ENCODE data around the gene KIRREL3. TPM values are rescaled to one million over a fixed set of nuclear protein-coding genes. Genes with fewer than 3 reads are reported as not detected.
A peak's percentile ranks its signal among the peaks of the same experiment; 100 is the strongest.

The KIRREL3 gene
- polyA plus RNA-seq, 1 of the 3 experiments (the other 2 are of a cell fraction) = 3.7 TPM

- H3K4me2 ChIP-seq = peak overlapping the region; percentile 81; the same call in 1 of the 2 replicates
- peaks cover 9 to 26% of the 10 kb centered on the region in 2 experiments; a peak in 3 of 4 replicates for H3K4me1 ChIP-seq (ENCODE audit: control insufficient read depth in 1 of 2, insufficient read depth in 2 of 2, low read depth in 1 of 2, low read length in 1 of 2)
Measured at GRCh38 chr11:126997641-126998040, 2.9 kb downstream of the KIRREL3 start.

GRCh38 chr11:126997196-126997595 is 3.4 kb downstream of the KIRREL3 start:
- H4K20me1 ChIP-seq (ENCODE audit: insufficient read depth) = no peaks in the 10 kb centered on the region
- H3K79me2 ChIP-seq (ENCODE audit: insufficient read depth) = peaks cover 66% of the 10 kb centered on the region
- peak overlapping the region; percentile 14; the same call in 1 of the 2 replicates for H3K9ac ChIP-seq
- 62% methylated on average over 5 of the region's 5 CpGs for WGBS (ENCODE audit: low lambda C conversion rate)
- H3K4me1 ChIP-seq (ENCODE audit: control insufficient read depth in 1 of 2, insufficient read depth in 2 of 2, low read depth in 1 of 2, low read length in 1 of 2) = peaks cover 9 to 26% of the 10 kb centered on the region in 2 experiments; a peak in 3 of 4 replicates
- CTCF ChIA-PET = interaction anchor here (1.9 to 15.4 kb wide), 2 partner anchors 279 to 390 kb away, joined by 5 to 233 read pairs; no protein-coding TSS in a partner anchor
- no peak for DNase-seq
- POLR2A ChIA-PET = no interaction called here
- no peaks in the 10 kb centered on the region for H3K9me2 ChIP-seq
- H3K4me3 ChIP-seq (ENCODE audit: low read depth in 2 of 2, low read length in 1 of 2) = no peak overlapping the region; a peak in 1 of 4 replicates
- no peaks in the 10 kb centered on the region for H3K36me3 ChIP-seq (replicated peaks in 1 of 2; ENCODE audit: control insufficient read depth in 1 of 2, insufficient read depth in 2 of 2, low read length in 1 of 2)
- no peaks in the 10 kb centered on the region for H3K27me3 ChIP-seq (ENCODE audit: insufficient read depth)
- H3K4me2 ChIP-seq = peak overlapping the region; percentile 81; the same call in 1 of the 2 replicates
- peaks cover 28% of the 10 kb centered on the region for H3F3A ChIP-seq (replicated peaks; ENCODE audit: insufficient read depth)
- no peak overlapping the region for H3K27ac ChIP-seq (ENCODE audit: low read depth in 2 of 2, low read length in 1 of 2)
- no peak overlapping the region for H2AFZ ChIP-seq (ENCODE audit: low read depth)
- no peaks in the 10 kb centered on the region for H3K9me3 ChIP-seq
- TF ChIP-seq GATA2 (CRISPR knock-in tag; IDR thresholded peaks at IDR 0.05) = no peak
- no peak for TF ChIP-seq JUND (IDR thresholded peaks at IDR 0.05)
- TF ChIP-seq FOXM1 (IDR thresholded peaks at IDR 0.05; ENCODE audit: low read depth) = no peak
- no peak for TF ChIP-seq GABPA (IDR thresholded peaks at IDR 0.05; ENCODE audit: low read depth)
- TF ChIP-seq POLR2AphosphoS5 (IDR thresholded peaks at IDR 0.05; ENCODE audit: low read depth, low read length) = no peak
- TF ChIP-seq FOSL2 (IDR thresholded peaks at IDR 0.05; ENCODE audit: borderline replicate concordance, low read depth) = no peak
- TF ChIP-seq SMC3 (IDR thresholded peaks at IDR 0.05; ENCODE audit: low read depth, low read length) = no peak
- no peak for TF ChIP-seq EZH2phosphoT487 (IDR thresholded peaks at IDR 0.05; ENCODE audit: borderline replicate concordance, low read depth)
- no peak for TF ChIP-seq PBX3 (IDR thresholded peaks at IDR 0.05)
- TF ChIP-seq REST (IDR thresholded peaks at IDR 0.05; ENCODE audit: low read depth, low read length) = no peak
- TF ChIP-seq MXI1 (IDR thresholded peaks at IDR 0.05; ENCODE audit: low read depth, low read length) = no peak

More at GRCh38 chr11:126997641-126998040, 2.9 kb downstream of the KIRREL3 start:
- peak; percentile 21; the same call in 1 of the 2 replicates for TF ChIP-seq REST (IDR thresholded peaks at IDR 0.05; ENCODE audit: low read depth, low read length)
- no peak for TF ChIP-seq ELF1 (IDR thresholded peaks at IDR 0.05)
- Histone ChIP-seq H3K4me3 (ENCODE audit: low read depth in 2 of 2, low read length in 1 of 2) (no peak overlapping the region; a peak in 1 of 4 replicates), H2AFZ (ENCODE audit: low read depth) (no peak overlapping the region), H3K27me3 (ENCODE audit: insufficient read depth) (no peaks in the 10 kb centered on the region), H3K27ac (ENCODE audit: low read depth in 2 of 2, low read length in 1 of 2) (no peak overlapping the region), H3K9ac (peak overlapping the region; percentile 14; the same call in 1 of the 2 replicates), H3K79me2 (ENCODE audit: insufficient read depth) (peaks cover 66% of the 10 kb centered on the region), H4K20me1 (ENCODE audit: insufficient read depth) (no peaks in the 10 kb centered on the region), H3K9me2 (no peaks in the 10 kb centered on the region), H3K9me3 (no peaks in the 10 kb centered on the region), H3K36me3 (replicated peaks in 1 of 2; ENCODE audit: control insufficient read depth in 1 of 2, insufficient read depth in 2 of 2, low read length in 1 of 2) (no peaks in the 10 kb centered on the region), H3F3A (replicated peaks; ENCODE audit: insufficient read depth) (peaks cover 23% of the 10 kb centered on the region)
- 80% methylated on average over 2 of the region's 4 CpGs for WGBS (ENCODE audit: low lambda C conversion rate)
- ChIA-PET CTCF (interaction anchor here (15.4 kb wide), 1 partner anchor 280 kb away, joined by 233 read pairs; no protein-coding TSS in a partner anchor), POLR2A (no interaction called here)
- no peak for DNase-seq

Data from SK-N-SH (cell line).